Fibroblast of villous mesenchyme (primary cell): ENCODE results near the gene SCYGR2. TPM values are rescaled to one million over a fixed set of nuclear protein-coding genes. Genes with fewer than 3 reads are reported as not detected.

ENCODE experiments used
- DNase-seq: peaks from one replicate; pipeline ENCODE4 v3.0.0-alpha.2; 2010; ENCODE audit warnings: low read depth
- H3K4me3 ChIP-seq: 2 replicates; pipeline ENCODE4 v1.5.1; 2011; ENCODE audit warnings: low read depth, mild to moderate bottlenecking, low read length
- total RNA-seq: library from RNA; depleted of rRNA; stranded (reverse); fragments of >200 nt; gene quantifications from 2 replicates; pipeline ENCODE4 v1.2.3, GENCODE V29; 2012
- TF ChIP-seq, protein P1 (sequence below): IDR thresholded peaks from 2 replicates; pipeline ENCODE4 v1.5.1; 2012; ENCODE audit warnings: low read depth, mild to moderate bottlenecking, low read length; ENCODE audit not compliant: insufficient read depth

SCYGR2 gene
- total RNA-seq, 1 donor, result not detected

DNA sequence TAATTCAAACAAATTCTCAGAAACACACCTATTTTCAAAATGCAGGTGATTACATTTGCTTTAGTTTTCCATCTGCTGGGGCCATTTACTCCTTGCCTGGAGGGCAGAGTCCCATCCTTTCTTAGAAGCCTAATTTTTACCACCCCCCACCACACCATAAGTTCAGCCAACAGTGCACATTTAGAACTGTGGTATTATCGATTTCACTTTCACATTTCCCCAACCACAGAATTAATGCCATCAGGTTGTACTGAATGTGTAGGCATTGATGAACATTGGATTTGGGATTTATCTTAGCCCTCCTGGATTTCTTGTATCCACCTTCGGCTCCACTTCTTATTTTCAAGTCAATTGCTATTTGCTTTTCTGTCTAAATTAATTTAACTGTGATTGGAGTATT, 11.4 kb downstream of the SCYGR2 start:
- no peak overlapping the region for H3K4me3 ChIP-seq
- TF ChIP-seq, protein P1, sequence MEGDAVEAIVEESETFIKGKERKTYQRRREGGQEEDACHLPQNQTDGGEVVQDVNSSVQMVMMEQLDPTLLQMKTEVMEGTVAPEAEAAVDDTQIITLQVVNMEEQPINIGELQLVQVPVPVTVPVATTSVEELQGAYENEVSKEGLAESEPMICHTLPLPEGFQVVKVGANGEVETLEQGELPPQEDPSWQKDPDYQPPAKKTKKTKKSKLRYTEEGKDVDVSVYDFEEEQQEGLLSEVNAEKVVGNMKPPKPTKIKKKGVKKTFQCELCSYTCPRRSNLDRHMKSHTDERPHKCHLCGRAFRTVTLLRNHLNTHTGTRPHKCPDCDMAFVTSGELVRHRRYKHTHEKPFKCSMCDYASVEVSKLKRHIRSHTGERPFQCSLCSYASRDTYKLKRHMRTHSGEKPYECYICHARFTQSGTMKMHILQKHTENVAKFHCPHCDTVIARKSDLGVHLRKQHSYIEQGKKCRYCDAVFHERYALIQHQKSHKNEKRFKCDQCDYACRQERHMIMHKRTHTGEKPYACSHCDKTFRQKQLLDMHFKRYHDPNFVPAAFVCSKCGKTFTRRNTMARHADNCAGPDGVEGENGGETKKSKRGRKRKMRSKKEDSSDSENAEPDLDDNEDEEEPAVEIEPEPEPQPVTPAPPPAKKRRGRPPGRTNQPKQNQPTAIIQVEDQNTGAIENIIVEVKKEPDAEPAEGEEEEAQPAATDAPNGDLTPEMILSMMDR, result no peak
- no peak for DNase-seq

DNA sequence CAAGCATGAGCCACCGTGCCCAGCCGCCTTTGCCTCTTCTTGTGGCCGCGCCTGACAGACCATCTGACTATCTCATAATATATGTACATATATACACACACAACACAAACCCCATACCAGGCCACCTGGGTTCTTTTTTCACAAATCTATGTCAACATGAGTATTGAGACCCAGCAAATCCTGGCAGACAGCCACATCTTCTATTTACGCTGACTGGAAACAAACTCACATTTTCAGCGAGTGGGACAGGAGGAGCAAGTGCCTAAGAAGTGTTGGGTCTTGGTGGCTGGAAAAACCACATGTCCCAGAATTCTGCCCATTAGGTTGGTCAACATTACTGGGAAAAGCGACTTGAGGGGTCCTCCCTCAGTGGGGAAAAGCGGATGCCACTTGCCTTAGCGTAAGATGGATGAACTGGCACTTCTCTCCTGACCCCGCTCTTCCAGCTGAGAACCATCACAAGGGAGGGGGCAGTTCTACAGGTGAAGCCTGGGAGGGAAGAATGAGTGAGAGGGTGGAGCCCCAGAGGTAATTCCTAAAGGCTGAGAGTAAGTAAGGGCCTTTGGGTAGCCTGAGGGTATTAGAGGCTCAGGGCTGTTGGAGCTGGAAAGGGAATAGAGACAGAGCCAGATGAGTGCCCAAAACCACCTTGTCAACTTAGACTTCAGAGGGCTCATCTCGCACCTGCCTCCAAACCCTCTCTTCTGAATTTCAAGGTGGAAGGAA, 14.0 kb downstream of the SCYGR2 start:
- H3K4me3 ChIP-seq, result no peak overlapping the region
- TF ChIP-seq, protein P1, result no peak
- no peak for DNase-seq

DNA sequence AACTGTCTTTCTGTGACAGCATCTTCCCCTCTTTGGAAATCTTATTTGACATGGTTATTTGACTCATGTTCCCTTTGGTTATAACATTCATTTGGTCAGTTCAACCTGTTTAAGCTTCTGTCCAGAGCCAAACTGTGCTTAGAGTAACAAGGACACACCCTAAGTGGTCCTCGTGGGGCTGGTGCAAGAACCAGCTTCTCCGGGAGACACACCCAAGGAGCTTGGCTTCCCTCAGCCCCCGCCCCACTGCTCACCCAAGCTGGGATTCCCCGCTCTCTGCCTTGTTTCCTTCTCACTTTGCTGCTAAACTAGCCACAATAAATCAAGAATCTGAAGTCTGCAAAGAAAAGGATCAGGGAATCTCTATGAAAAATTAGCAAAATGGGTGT, 14.6 kb downstream of the SCYGR2 start:
- TF ChIP-seq, protein P1, result no peak
- no peak for DNase-seq
- H3K4me3 ChIP-seq, result no peak overlapping the region

DNA sequence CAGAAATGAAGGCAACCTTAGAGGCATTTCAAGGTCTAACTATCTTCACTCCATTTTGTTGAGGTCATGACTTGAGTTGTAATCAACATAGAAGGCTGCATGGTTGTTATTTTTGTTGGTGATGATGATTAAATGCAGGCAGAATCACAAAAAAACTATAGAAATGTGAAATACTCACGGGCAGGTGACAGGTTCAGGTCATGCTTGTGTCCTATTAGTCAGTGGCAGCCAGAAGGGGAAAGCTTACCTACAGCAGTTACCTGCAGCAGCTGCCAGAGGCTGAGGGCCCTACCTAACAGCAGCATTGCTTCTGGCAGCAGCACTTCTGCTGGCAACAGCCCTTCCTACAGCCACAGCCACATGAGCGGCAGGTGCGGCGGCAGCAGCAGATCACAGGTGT, 15.6 kb downstream of the SCYGR2 start:
- TF ChIP-seq, protein P1, result no peak
- H3K4me3 ChIP-seq, result no peak overlapping the region
- DNase-seq, result no peak

DNA sequence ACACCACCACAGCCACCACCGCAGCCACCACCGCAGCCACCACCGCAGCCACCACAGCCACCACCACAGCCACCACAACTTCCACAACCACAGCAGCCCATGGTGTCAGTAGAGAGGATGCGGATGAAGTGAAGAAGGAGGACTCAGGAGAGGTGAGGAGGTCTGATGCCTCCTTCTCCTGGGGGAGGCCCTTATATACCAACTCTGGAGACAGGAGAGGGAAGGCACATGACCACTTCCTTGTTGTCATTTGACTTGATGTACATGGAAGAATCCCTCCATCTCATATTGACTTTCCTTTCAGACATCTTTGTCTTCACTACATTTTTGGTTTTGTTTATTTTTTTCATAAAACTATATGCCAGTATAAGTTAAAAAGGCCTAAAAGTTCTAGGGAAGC, 16.0 kb downstream of the SCYGR2 start, which contains the start of gene SCYGR3:
SCYGR3 (minus strand) TSS at position 101 of the 400 bp plus-strand sequence; CDS start at position 101, 0 bp downstream.
- no peak within 1 kb of the TSS for H3K4me3 ChIP-seq
- DNase-seq, result no peak
- TF ChIP-seq, protein P1, result no peak

DNA sequence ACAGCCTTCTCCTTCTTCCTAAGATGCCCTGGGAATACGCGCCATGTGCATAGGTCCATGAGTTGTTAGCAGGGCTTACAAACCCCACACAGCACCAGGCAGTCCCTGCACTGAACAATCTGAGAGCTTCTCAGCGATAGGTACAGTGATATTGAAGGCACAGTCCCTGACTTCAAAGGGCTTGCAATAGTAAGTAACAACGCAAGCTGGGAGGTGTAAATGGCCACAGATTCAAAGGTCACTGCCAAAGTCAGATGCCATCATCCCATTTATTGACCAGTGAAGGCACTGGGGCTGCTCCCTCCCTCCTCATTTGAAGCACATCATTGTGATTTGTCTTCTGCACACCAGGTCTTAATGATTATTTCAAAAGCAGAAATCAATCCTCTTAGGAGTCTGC, 16.5 kb downstream of the SCYGR2 start:
- no peak overlapping the region for H3K4me3 ChIP-seq
- DNase-seq, result no peak
- TF ChIP-seq, protein P1, result no peak

DNA sequence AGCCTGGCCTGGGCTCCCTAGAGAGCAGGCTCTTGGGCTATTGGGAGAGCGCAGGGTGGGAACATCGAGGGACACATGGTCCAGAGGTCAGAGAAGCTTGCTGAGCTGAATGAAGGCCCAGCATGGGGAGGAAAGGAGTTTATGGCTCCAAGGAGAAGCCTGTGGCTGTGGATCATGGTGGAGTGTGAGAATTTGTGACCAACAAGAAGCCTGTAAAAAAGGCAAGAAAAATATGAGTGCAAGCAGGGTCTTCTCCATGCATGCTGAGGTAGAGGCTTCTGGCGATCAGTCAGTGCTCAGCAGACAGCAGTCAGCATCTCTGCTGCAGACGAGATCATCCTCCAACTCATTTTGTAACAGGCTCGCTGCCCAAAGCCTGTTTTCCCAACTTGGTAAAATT, 17.2 kb downstream of the SCYGR2 start:
- TF ChIP-seq, protein P1, result no peak
- no peak overlapping the region for H3K4me3 ChIP-seq
- DNase-seq, result no peak
